Hypothalamus (tissue), 51 donors: ENCODE results near the gene ZNF621.
"Not testable (repeated sequence)": the region's sequence is repeated elsewhere in the genome, so short reads cannot be mapped to it uniquely, and the experiment has no call there.

Source experiments
- DNase-seq, 51 donors: peaks; one replicate each; lab custom pipeline; 2025; lab: John Stamatoyannopoulos, UW

Gene ZNF621

DNA sequence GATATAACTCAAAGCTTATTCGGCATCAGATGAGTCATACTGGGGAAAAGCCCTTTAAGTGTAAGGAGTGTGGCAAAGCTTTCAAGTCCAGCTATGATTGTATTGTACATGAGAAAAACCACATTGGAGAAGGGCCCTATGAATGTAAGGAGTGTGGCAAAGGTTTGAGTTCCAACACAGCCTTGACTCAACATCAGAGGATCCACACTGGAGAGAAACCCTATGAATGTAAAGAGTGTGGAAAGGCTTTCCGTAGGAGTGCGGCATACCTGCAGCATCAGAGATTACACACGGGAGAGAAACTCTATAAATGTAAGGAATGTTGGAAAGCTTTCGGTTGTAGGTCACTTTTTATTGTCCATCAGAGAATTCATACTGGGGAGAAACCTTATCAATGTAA is 7.5 kb downstream of the ZNF621 start:
- no peak for DNase-seq

DNA sequence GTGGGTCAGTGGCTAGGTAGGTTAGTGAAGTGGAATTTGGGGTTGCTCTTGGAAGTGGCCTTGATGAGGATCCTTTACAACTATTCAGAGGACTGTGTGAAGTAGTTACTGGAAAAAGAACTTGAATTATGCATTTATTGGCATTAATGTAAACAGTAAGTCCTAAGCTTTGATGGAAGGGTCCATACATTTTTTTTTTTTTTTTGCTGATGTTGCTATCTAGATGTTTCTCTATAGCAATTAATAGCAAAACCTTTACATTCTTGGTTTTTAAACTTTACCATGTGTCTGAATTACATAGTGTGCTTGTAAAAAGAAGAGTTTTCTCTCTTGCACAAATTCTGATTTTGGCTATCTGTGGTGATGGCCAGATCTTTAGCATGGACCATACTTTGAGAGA is 9.5 kb downstream of the ZNF621 start:
- DNase-seq, result no peak

DNA sequence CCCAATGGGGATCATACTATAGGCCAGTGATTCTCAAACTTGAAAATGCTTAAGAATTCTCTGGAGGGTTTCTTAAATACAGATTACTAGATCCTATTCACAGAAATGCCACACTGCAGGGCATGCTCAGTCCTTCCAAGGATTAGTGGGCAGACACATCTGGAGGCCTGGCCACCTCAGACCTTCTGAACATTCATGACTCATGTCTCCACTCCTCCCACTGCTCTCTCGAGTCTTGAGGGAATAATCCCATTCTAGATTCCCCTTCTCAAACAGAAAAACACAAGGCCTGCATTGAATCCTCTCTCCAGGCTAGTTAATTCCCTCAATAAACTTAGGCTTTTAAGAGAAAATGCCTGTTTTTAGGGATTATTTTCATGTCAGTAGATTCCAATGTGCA is 22.1 kb downstream of the ZNF621 start:
- no peak for DNase-seq

DNA sequence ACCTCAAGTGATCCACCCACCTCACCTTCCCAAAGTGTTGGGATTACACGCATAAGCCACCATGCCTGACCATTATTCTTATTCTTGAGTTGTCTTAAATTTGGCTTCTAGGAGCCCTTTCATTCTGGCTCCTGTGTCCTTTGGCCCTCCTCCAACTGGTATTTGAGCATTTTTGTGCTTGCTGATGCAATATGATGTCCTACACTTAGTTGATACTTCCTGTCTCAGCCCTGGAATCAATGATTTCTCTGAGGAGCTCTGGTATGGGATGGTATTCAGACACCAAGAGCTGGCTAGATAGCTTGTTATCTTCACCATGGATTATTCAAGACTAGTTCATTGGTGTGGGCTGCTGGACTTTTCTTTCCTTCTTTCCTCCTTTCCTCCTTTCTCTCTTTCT is 25.4 kb downstream of the ZNF621 start:
- no peak for DNase-seq

DNA sequence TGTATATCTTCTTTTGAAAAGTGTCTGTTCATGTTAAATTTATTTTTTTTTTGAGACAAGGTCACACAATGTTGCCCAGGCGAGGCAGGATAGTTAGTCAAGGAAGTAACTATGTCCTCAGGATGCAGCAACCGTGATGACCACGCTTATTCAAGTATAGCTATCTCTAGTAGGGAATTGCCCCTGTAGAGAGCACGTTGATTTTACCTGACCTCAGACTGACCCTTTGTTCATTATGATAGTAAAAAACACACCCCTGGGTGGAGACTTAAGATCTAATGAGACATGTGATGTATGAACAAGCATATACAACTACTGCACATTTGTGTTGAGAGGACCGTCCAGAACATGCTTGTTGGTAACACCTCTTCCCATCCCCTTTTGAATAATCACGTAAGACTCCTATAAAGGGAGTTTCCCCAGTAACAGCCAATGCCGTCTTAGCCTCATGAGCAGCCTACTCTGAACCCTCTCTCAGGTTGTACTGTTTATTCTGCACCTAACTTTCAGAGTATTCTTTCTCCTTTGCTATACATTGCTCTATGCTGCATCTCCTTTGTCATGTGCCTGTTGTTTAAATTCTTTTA is 32.9 kb downstream of the ZNF621 start:
- no peak for DNase-seq

DNA sequence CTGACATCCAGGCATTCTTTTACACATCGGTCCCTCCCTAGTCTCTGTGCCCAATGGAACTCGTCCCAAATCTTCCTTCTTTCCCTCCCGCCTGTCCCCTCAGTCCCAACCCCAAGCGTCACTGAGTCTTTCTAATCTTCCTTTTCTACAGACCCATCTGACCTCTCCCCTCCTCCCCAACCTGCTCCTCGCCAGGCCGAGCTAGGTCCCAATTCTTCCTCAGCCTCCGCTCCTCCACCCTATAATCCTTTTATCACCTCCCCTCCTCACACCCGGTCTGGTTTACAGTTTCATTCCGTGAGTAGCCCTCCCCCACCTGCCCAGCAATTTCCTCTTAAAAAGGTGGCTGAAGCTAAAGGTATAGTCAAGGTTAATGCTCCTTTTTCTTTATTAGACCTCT is 37.7 kb downstream of the ZNF621 start:
- DNase-seq, result not testable (repeated sequence)

DNA sequence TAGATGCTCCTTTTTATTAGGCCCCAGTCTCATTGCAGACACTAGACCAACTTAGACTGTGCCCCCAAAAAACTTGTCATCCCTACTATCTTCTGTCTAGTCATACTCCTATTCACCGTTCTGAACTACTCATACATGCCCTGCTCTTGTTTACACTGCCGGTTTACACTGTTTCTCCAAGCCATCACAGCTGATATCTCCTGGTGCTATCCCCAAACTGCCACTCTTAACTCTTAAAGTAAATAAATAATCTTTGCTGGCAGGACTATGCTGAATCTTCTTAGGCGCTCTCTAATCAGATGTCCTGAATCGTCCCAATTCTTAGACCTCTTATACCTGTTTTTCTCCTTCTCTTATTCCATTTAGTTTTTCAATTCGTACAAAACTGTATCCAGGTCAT is 40.9 kb downstream of the ZNF621 start:
- DNase-seq, result not testable (repeated sequence)

DNA sequence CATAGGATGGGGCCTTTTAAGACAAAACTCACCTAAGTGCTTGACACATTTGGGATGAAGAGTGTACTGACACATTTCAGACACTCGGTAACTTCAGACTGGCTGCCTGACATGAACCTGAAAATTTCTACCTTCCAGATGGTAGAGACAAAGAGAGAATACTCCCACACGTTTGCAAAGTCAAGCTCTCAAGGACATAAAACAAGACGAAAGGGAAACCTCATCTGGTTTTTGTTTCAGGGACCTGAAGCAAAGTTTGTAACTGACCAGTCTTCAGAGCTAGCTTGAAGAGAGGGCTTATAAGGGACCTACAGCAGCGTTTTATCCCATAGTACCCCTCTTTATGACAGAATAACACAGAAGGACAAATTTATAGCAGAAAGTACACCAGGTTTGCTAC is 41.9 kb downstream of the ZNF621 start:
- DNase-seq, result no peak

DNA sequence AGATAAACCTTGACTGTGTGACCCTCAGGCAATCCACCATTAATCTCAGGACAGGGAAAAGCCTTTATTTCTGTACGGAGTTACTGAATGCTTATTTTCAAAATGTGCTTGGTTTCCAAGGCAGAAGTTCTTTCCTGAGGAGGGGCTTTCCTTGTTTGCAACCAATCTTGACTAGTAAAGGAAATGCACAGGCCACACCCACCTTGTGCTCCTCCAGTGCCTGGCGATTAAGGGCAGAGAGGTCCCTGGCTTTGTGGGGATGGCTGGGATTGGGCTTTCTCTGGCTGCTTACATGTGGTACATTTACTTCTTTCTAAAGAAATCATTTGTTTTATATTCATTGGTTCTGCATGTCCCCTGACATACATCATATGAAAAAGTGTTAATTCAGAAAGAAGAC is 47.8 kb downstream of the ZNF621 start:
- no peak for DNase-seq

DNA sequence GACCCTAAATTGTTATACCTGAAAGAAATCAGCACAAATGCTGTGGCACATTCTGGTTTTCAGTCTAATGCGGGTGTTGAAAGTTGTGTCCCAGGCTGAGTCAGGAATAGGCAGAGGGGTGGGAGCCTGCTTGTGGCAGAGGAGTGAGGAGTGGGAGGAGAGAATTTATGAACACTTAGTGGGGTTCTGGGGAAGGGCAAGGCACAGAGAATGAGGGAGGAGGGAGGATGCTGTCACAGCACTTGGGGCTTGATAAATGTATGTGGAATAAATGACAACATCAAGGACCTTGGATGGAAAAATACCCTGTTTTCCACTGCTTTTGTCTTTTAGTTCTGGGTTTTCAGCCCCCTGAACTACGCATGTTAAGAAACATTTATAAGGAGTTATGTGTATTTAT is 49.3 kb downstream of the ZNF621 start:
- DNase-seq, result no peak

DNA sequence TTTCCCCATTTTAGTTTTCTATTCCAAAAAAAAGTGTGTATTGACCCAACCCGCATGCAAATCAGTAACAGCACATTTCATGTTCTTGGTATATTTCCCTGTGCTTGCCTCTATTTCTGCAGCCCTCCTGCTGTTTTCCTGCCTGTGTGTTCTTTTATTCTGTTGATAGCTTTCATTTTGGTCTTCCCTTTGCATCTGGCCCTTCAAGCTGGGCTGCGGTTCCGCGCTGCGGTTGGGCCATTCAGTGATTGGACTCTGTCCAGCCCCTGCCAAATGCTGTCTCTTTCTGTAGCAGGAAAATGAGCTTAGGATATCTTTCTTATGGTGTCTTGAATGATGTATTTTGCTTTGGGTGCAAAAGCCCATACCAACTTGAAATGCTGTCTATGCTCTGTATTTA is 49.9 kb downstream of the ZNF621 start:
- DNase-seq, result peak in 11 of 51 donors; percentile 1 to 14 (median 5)

DNA sequence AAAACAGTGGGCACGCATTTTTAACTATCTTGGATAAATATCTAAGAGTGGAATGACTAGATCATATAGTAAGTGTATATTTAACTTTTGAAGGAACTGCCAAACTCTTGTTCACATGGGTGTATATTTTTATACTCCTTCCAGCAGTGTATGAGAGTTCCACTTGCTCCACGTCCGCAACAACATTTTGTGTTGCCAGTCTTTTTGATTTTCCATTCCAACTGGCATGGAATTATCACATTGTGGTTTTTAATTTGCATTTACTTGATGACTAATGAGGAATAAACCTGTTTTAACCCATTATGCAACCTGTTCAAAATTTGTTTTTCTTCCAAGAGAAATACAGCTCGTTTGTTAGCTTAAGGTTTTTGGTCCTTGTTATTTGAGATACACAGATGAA is 51.6 kb downstream of the ZNF621 start:
- DNase-seq, result no peak

DNA sequence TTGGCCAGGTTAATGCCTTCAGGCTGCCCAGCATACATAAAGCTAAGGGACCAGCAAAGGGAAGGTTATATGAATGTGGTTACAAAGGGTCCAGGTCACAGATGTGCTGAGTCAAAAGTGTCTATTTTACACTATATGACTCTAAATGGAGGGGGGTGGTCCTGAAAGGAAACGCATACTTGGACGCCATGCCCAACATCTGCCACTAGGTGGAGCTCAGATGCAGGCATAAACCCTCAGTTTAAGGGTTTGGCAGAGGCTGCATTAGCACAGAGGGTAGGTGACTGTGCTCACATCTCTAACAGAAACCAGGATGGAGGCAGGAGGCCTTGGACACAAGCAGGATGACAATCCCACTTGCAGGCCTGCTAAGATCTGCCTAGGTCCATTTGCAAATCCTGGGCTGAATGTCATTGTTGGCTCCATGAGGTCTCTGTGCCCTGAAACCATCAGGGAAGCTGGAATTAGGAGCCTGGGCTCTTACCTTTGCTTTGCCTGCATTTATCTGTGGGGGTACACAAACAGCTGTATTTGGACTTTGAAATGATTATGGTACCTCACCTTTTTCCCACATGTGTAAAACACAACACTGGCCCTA is 55.8 kb downstream of the ZNF621 start:
- peak in 39 of 51 donors; percentile 2 to 65 (median 33) for DNase-seq

DNA sequence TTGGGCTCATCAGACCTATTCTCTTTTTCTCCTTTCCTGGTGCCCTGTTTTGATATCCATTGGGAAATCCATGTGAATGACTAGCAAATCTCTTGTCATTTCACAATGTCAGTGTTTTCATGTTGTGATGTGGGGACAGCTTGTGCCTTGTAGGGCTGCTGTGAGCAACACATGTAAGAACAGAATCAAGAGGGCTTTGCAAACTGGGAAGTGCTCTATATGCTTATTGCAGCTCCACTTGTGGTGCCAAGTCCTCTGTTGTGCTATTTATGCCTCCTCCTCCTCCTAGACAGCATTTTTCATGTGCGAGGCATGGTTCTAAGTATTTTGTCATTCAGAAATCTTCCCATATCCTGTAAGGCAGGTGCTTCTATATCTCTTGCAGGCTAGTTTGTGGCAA is 56.4 kb downstream of the ZNF621 start:
- no peak for DNase-seq

DNA sequence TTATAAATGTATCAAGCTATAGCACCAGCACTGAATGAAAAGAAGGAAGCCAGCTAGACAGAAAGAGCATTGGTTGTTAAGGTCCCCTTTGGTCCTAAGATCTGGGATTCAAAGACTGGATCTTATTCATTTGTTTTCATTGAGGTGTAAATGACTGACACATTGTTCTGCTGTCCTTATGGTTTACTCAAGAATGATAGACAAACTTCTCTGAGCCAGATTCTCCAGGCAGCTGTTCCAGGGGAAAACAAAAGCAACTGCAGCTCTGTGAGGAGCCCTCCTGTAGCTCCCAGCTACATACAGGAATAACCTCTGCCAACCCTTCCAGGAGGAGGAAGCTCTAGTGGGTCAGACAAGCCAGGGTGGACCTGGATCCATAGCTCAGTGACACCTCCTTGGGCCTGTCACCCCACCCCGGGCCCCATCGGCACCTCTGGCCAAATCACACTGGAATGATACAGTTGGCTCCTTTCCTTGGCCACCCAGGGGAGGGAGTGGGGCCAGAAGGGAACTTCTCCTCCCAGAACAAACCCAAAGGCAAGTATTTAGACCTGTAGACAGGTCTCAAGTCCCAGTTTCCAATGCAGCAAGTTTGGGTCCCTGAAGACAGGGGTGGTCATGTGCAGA is 57.8 kb downstream of the ZNF621 start:
- DNase-seq, result no peak

DNA sequence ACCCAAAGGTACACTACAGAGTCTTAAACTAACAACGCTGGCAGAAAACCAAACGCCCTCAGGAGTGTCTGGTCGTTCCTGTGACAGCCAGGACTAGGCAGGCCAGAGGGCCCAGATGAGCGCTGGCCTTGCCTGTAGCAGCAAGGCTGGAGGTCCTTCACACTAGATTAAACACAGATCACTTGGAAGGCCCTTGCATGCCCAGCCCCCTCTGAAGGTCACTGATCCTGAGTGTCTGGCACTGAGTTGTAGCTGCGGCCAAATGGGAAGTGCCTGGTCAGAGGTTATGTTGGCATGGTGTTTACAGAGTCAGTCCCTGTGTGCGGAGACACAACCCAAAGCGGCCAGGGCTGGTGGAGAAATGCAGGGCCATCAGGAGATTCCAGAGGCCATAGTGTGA is 58.9 kb downstream of the ZNF621 start:
- DNase-seq, result no peak

DNA sequence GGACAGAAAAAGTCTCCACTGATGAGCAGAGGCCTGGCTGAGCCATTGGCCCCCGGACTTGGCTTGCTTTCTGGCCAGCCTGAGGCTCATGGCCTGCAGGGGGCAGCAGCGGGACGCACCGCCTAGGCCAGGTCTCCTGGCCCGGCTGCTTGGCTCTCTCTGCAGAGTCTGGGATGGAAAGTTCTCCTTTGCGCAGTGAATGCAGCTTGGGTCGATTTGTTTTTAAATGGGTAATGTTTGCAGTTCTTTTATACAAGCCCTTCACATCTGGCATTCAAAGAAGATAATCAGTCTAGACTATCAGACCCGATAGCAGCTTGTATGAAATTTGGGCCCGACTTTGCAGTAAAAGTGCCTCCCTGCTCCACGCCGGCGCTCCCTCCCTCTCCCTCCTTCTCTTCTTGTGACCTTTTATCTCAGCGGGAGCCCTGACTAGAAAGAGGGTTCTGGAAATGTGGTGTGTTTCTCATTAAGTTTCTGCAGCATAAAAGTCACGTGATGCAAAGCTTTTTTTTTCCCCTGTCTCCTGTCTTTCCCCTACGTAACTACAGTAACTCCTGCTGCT is 59.9 kb downstream of the ZNF621 start:
- DNase-seq, result peak in 50 of 51 donors; percentile 19 to 91 (median 75)

DNA sequence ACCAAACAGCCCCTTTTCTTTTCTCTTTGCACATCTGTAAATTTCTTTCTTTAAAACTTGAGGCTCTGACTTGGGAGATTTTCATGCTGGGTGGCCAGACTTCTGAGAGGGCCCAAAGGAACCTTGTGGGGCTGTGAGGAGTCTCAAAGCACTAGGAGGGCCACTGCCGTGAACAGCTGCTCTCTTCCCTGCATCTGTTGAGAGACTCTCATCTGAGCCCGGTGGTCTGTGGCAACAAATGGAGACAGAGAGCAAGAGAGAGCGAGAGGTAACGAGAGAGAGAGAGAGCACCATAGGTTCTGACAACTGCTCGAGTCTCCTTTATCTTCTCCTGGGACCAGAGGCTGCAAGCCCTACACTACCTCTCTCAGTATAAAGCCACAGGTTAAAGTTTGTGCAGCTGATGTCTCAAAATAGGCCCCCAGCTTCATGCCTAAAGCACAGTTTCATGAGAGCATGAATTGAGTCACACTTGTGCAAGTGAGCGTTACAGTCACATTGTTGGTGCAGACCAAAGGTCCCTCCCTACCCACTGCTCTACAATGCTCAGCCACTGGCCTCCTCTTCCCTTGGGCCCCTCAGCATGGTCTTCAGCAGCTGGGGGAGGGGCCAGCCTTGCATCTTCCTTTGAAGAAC is 60.7 kb downstream of the ZNF621 start:
- DNase-seq, result no peak

DNA sequence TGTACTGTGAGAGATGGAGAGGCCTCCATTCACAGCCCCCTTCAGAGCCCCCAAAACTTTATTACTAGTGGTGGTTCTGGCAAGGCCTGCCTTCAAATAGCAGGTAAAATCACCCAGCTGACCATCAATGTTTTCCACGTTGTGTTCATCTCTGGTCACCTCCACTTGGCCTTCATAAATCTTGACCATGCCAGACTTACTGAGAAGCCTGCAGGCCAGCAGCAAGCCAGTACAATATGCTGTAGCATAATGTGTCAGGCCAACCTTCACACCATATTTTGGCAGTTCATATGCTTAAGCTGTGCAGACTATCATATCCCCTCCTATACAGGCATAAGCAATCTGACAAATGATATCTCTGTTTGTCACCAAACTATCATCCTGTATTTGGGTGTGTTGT is 62.1 kb downstream of the ZNF621 start:
- no peak for DNase-seq

DNA sequence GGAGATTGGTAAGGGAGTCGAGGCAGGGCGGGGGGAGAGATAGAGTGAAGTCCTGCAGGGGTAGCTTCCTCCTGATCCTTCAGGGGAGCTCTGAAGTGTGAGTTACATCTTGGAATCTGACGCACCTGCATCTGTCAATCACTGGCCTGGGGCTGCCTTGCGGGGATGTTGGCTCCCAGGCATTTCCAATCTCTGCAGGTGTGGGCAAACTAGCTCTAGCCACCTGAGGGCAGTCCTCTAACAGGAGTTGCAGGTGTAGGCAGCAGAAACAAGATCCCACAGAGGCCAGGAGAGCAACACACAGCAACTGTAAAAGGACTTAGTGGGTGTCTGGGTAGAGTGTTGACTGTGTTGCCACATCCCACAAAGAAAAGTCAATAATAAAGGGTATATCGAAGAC is 63.6 kb downstream of the ZNF621 start:
- DNase-seq, result no peak
